Stimulated activated effector memory CD8-positive, alpha-beta T cell treated with anti-CD3 and anti-CD28 coated beads, Interleukin-12 subunit alpha, Interleukin-12 subunit beta, amount 100 ng/mL, for 72 hours (primary cell): ENCODE data around the gene DHX8.
"Not testable (repeated sequence)": the region's sequence is repeated elsewhere in the genome, so short reads cannot be mapped to it uniquely, and the experiment has no call there.

Experiments
- ATAC-seq: fragments of 150-1000 bp; cut with Tn5 transposase; 2 replicates; pipeline ENCODE4 v1.10.0; 2021
- DNase-seq, 2 donors: peaks; one replicate each; pipeline ENCODE4 v3.0.0; 2021 to 2022; ENCODE audit warnings: low spot score in 2 of 2
- H3K27ac Mint-ChIP-seq: one replicate; pipeline ENCODE4 v1.8.0; 2022; ENCODE audit warnings: mild to moderate bottlenecking, mixed read lengths
- H3K36me3 Mint-ChIP-seq: one replicate; pipeline ENCODE4 v1.8.0; 2022; ENCODE audit warnings: mild to moderate bottlenecking, mixed read lengths
- H3K4me1 Mint-ChIP-seq: one replicate; pipeline ENCODE4 v1.8.0; 2022; ENCODE audit warnings: mixed read lengths
- H3K4me3 Mint-ChIP-seq: one replicate; pipeline ENCODE4 v1.8.0; 2022; ENCODE audit warnings: mild to moderate bottlenecking, mixed read lengths
- H3K9me3 Mint-ChIP-seq: one replicate; pipeline ENCODE4 v1.8.0; 2022; ENCODE audit warnings: mixed read lengths

The DHX8 gene

GRCh38 chr17:43476306-43476705, 7.5 kb upstream of the DHX8 start:
- DNase-seq, H3K36me3 Mint-ChIP-seq, H3K4me1 Mint-ChIP-seq, H3K9me3 Mint-ChIP-seq, H3K27ac Mint-ChIP-seq, ATAC-seq, H3K4me3 Mint-ChIP-seq: not testable (repeated sequence)

DNA sequence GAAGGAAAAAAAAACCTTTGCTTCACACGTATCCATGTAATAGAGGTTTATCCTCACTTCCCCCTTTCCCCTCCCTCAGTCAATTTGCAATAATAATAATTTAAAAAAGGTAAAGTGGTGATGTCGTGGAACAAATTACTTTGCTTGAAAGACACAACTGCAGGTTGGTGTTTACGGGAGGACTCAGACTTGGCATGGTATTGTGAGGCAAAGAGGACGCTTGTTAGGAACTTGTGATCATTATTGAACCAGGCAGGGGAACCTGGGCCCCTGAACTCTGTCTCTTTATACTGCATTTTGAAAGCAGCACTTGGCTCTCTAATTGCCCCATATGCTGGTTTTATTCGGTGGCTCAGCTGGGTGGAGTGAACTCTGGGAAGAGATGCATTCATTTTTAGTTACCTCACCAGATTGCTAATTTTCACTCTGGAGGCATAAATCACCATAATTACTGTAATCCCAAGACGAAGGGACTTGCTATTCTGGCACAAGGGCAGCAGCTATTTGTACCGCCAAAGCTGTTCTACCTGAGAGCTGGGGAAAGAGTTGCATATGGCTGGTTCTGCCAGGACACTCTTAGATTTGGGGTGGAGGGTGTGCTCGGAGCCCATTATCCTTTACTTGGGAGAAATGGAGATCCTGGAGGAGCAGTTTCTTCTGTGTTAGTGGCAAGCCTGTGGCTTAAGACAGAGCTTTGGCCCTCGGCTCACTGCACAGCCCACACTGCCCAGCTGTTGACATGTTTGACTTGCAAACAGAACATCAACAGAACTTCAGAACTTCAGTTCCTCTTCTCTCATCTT, 5.7 kb upstream of the DHX8 start:
- no peak for DNase-seq
- ATAC-seq, result no peak
- Mint-ChIP-seq H3K9me3 (no peaks in the 10 kb centered on the region), H3K4me3 (no peak overlapping the region), H3K36me3 (no peaks in the 10 kb centered on the region), H3K4me1 (no peaks in the 10 kb centered on the region), H3K27ac (no peak overlapping the region)

- no peaks in the 10 kb centered on the region for H3K9me3 Mint-ChIP-seq
- no peak for ATAC-seq
- H3K36me3 Mint-ChIP-seq, result peaks cover 11% of the 10 kb centered on the region
- DNase-seq, result no peak
- H3K27ac Mint-ChIP-seq, result no peak overlapping the region
- no peak overlapping the region for H3K4me3 Mint-ChIP-seq
- peaks cover 11% of the 10 kb centered on the region for H3K4me1 Mint-ChIP-seq
Observed at GRCh38 chr17:43479948-43480347, 3.8 kb upstream of the DHX8 start.

DNA sequence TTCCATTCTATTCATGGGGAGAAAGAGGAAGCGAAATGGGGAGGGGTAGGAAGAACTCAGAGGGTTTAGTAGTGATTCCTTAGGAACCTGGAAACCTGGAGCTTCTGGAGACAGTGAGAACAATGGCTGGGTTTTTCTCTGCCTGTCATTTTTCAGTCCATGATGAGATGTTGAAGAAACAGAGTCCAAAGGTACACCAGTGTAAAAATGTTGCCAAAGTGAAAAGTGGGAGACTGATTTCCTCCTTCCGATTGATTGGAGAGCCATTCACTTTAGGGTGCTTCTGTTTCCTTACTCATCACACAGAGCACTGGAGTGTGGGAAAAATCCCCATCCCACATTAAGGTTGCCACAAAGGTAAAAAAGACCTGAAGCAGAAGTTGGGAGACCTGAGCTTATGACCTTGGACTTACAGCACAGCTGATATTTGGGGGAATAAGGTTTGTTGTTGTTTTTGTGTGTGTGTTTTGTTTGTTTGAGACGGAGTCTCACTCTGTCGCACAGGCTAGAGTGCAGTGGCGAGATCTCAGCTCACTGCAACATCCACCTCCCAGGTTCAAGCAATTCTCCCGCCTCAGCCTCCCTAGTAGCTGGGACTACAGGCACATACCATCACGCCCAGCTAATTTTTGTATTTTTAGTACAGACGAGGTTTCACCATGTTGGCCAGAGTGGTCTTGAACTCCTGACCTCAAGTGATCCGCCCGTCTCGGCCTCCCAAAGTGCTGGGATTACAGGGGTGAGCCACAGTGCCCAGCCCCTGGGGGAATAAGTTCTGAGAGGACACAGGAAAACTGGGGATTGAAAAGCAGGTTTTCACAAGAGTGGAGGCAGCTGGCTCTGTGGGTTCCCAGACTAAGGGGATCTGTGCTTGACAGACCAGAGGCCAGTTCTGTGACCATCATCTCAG, 1.4 kb upstream of the DHX8 start:
- Mint-ChIP-seq H3K4me1 (peaks cover 18% of the 10 kb centered on the region), H3K36me3 (peaks cover 11% of the 10 kb centered on the region), H3K4me3 (no peak overlapping the region), H3K9me3 (no peaks in the 10 kb centered on the region), H3K27ac (peak overlapping the region; percentile 60)
- ATAC-seq (no peak), DNase-seq (no peak)

DNA sequence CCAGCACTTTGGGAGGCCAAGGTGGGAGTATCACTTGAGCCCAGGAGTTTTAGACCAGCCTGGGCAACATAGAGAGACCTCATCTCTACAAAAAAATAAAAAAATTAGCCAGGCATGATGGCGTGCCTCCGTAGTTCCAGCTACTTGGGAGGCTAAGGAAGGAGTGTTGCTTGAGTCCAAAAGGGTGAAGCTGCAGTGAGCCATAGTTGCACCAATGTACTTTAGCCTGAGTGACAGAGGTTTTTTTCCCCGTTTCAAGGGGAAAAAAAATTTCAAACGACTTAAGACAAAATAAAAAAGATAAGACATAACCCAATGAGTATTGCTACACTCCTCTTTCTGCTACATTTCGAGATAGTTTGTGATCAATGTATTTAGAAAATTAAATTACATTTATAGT, 6.8 kb downstream of the DHX8 start:
- peaks cover 65% of the 10 kb centered on the region for H3K36me3 Mint-ChIP-seq
- ATAC-seq (no peak), DNase-seq (no peak)
- peaks cover 11% of the 10 kb centered on the region for H3K4me1 Mint-ChIP-seq
- H3K9me3 Mint-ChIP-seq, result no peaks in the 10 kb centered on the region
- H3K27ac Mint-ChIP-seq, result peak overlapping the region; percentile 56
- no peak overlapping the region for H3K4me3 Mint-ChIP-seq

GRCh38 chr17:43509440-43509839, 25.7 kb downstream of the DHX8 start:
- not testable (repeated sequence) for DNase-seq, H3K4me1 Mint-ChIP-seq, H3K4me3 Mint-ChIP-seq, ATAC-seq, H3K27ac Mint-ChIP-seq, H3K9me3 Mint-ChIP-seq
- H3K36me3 Mint-ChIP-seq, result peaks cover 100% of the 10 kb centered on the region

DNA sequence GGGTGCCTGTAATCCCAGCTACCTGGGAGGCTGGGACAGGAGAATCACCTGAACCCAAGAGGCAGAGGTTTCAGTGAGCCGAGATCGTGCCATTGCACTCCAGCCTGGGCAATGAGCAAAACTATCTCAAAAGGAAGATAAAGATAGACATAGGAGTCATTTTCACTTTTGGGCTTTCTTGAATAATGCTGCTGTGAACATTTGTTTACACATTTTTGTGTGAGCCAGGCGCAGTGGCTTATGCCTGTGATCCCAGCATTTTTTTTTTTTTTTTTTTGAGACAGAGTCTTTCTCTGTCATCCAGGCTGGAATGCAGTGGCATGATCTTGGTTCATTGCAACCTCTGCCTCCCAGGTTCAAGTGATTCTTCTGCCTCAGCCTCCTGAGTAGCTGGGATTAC, 27.4 kb downstream of the DHX8 start:
- H3K9me3 Mint-ChIP-seq, ATAC-seq: not testable (repeated sequence)
- peaks cover 100% of the 10 kb centered on the region for H3K36me3 Mint-ChIP-seq

GRCh38 chr17:43515656-43516055, 31.9 kb downstream of the DHX8 start:
- Mint-ChIP-seq H3K9me3 (no peaks in the 10 kb centered on the region), H3K4me1 (peaks cover 9% of the 10 kb centered on the region), H3K36me3 (peaks cover 100% of the 10 kb centered on the region), H3K27ac (no peak overlapping the region), H3K4me3 (no peak overlapping the region)
- DNase-seq (no peak), ATAC-seq (no peak)

More for the DNA sequence above, 27.4 kb downstream of the DHX8 start:
- DNase-seq, H3K27ac Mint-ChIP-seq, H3K4me3 Mint-ChIP-seq, H3K4me1 Mint-ChIP-seq: not testable (repeated sequence)

- peaks cover 9% of the 10 kb centered on the region for H3K4me1 Mint-ChIP-seq
- peak overlapping the region; percentile 20 for H3K27ac Mint-ChIP-seq
- no peak overlapping the region for H3K4me3 Mint-ChIP-seq
- no peaks in the 10 kb centered on the region for H3K9me3 Mint-ChIP-seq
- DNase-seq (no peak), ATAC-seq (peak; percentile 39)
- H3K36me3 Mint-ChIP-seq, result peaks cover 100% of the 10 kb centered on the region
Observed at GRCh38 chr17:43517161-43517560, 33.4 kb downstream of the DHX8 start.

- Mint-ChIP-seq H3K27ac (peak overlapping the region; percentile 65), H3K4me1 (peaks cover 9% of the 10 kb centered on the region), H3K9me3 (no peaks in the 10 kb centered on the region), H3K4me3 (no peak overlapping the region), H3K36me3 (peaks cover 100% of the 10 kb centered on the region)
- ATAC-seq (peak; percentile 94), DNase-seq (peak in 1 of 2 donors; percentile 55)
Observed at GRCh38 chr17:43517615-43518386, 34.0 kb downstream of the DHX8 start.

- peaks cover 91% of the 10 kb centered on the region for H3K36me3 Mint-ChIP-seq
- no peak overlapping the region for H3K4me3 Mint-ChIP-seq
- peaks cover 9% of the 10 kb centered on the region for H3K4me1 Mint-ChIP-seq
- no peaks in the 10 kb centered on the region for H3K9me3 Mint-ChIP-seq
- H3K27ac Mint-ChIP-seq, result no peak overlapping the region
- ATAC-seq (no peak), DNase-seq (no peak)
Observed at GRCh38 chr17:43521389-43521788, 37.6 kb downstream of the DHX8 start.

GRCh38 chr17:43524945-43525575, 41.3 kb downstream of the DHX8 start:
- DNase-seq (no peak), ATAC-seq (no peak)
- no peak overlapping the region for H3K27ac Mint-ChIP-seq
- no peak overlapping the region for H3K4me3 Mint-ChIP-seq
- peaks cover 60% of the 10 kb centered on the region for H3K36me3 Mint-ChIP-seq
- H3K4me1 Mint-ChIP-seq, result no peaks in the 10 kb centered on the region
- no peaks in the 10 kb centered on the region for H3K9me3 Mint-ChIP-seq

DNA sequence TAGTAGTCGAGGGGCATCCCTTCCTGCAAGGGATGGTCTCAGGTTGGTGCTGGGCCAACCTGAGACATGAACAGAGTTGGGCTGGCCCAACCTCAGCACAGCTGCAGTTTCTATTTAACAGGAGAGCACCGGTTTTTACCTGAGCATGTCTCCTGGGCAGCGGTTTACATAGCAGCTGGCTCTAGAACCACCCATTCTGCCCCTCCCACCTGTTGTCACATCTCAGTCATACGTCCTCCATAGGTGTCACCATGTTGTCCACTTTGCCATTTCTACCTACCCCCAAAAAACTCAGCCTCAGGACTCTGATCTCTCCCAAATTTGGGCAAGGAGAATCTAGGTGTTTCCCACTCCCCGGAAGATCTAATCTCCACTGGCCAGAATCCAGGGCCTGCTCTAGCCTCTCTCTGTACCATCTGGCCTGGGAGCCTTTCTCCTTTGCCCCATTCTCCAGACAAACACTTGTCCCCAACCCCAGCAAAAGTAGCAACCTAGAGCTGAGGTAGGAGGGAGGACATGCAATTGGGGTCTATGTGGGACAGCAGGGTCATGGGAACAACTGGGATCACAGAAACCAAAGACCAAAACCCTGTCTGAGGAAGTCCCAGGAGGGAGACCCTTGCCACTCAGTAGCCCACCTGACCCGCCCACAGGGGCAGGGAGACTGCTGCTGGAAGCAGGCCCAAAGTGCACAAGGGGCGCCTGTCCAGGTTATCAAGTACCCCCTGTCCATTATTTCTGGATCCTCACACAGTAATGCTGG, 43.3 kb downstream of the DHX8 start:
- Mint-ChIP-seq H3K9me3 (no peaks in the 10 kb centered on the region), H3K4me3 (no peak overlapping the region), H3K4me1 (no peaks in the 10 kb centered on the region), H3K36me3 (peaks cover 40% of the 10 kb centered on the region), H3K27ac (no peak overlapping the region)
- no peak for DNase-seq
- no peak for ATAC-seq

DNA sequence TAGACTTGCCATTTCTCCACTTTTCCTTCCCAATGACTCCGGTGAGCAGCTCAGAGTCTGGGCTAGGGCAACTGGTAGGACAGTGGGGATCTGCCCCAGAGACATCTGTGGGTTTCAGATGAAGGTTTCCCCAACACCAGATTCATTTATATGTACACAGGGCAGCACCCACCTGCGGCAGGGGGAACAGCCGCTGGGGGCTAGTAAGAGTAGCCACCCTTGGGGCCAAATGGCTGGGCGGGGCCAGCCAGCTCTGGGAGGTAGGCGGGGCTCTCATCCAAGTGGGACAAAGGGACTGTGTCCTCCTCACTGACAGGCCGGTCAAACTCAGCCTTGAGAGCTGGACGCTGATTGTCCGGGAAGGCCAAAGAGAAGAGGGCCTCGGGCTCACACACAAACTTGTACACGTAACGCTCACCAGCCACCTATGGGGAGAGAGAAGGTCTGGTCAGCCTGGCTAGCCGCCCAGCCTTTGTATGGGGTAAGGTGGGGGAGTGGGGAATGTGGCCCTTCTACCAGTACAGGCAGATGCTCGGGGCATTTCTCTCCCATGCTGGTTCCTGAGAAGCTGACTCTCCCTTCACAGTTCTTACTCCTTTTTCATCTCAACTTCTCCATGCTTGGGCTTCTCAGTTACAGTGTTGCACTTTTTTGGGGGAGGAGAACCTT, 44.7 kb downstream of the DHX8 start:
- Mint-ChIP-seq H3K4me3 (no peak overlapping the region), H3K4me1 (no peaks in the 10 kb centered on the region), H3K36me3 (peaks cover 26% of the 10 kb centered on the region), H3K9me3 (no peaks in the 10 kb centered on the region), H3K27ac (no peak overlapping the region)
- DNase-seq (no peak), ATAC-seq (no peak)
